Activated naive CD4-positive, alpha-beta T cell treated with anti-CD3 and anti-CD28 coated beads for 36 hours (primary cell): Measurements from ENCODE around the gene HIGD1A. TPM values are rescaled to one million over a fixed set of nuclear protein-coding genes. Genes with fewer than 3 reads are reported as not detected.
A peak's percentile ranks its signal among the peaks of the same experiment; 100 is the strongest.

Experiments
- CTCF ChIA-PET: fragments of 350-600 bp; sonication (Branson Sonifier 250); formaldehyde crosslinking; loops from one replicate; lab custom pipeline; 2021; ENCODE audit warnings: antibody characterized with exemption; lab: Charles Lee
- DNase-seq: peaks from one replicate; pipeline ENCODE4 v3.0.0-alpha.2; 2020
- H3K27ac Mint-ChIP-seq: one replicate; pipeline ENCODE4 v1.8.0; 2021; ENCODE audit warnings: mild to moderate bottlenecking, mixed read lengths
- H3K27me3 Mint-ChIP-seq: one replicate; pipeline ENCODE4 v1.8.0; 2021; ENCODE audit warnings: low read depth, mixed read lengths
- H3K36me3 Mint-ChIP-seq: one replicate; pipeline ENCODE4 v1.8.0; 2021; ENCODE audit warnings: low read depth, mixed read lengths
- H3K4me1 Mint-ChIP-seq: one replicate; pipeline ENCODE4 v1.8.0; 2021; ENCODE audit warnings: low read depth, mixed read lengths
- H3K4me3 Mint-ChIP-seq: one replicate; pipeline ENCODE4 v1.8.0; 2021; ENCODE audit warnings: mild to moderate bottlenecking, moderate library complexity, mixed read lengths
- H3K9me3 Mint-ChIP-seq: one replicate; pipeline ENCODE4 v1.8.0; 2021; ENCODE audit warnings: mixed read lengths
- intact Hi-C: fragments of 100-400 bp; cut with micrococcal nuclease; formaldehyde crosslinking; loops from one replicate; pipeline ENCODE4 v1.15.1; 2023
- total RNA-seq, 2 experiments: library from RNA; stranded (reverse); gene quantifications; one replicate each; pipeline ENCODE4 v1.2.3, GENCODE V29; 2021

HIGD1A gene
- total RNA-seq, 2 experiments from 2014 or later = 57.1 to 66.4 TPM

- intact Hi-C loops = loop anchor here (10.0 kb wide), 1 partner anchor 504 kb away; no protein-coding TSS in a partner anchor
- Mint-ChIP-seq H3K9me3 (no peaks in the 10 kb centered on the region), H3K27ac (no peak overlapping the region), H3K27me3 (no peaks in the 10 kb centered on the region), H3K36me3 (no peaks in the 10 kb centered on the region), H3K4me3 (no peak overlapping the region), H3K4me1 (peaks cover 28% of the 10 kb centered on the region)
- no peak for DNase-seq
- CTCF ChIA-PET = interaction anchor here (0.7 to 2.0 kb wide), 4 partner anchors 8 to 322 kb away, joined by 3 to 9 read pairs (median 5); no protein-coding TSS in a partner anchor
Measured at GRCh38 chr3:42749025-42749752, 55.1 kb downstream of the HIGD1A start.

- H3K27ac Mint-ChIP-seq = no peak overlapping the region
- H3K36me3 Mint-ChIP-seq = no peaks in the 10 kb centered on the region
- H3K4me3 Mint-ChIP-seq = no peak overlapping the region
- peaks cover 28% of the 10 kb centered on the region for H3K4me1 Mint-ChIP-seq
- H3K9me3 Mint-ChIP-seq = no peaks in the 10 kb centered on the region
- CTCF ChIA-PET = interaction anchor here (0.7 to 2.0 kb wide), 3 partner anchors 10 to 200 kb away, joined by 5 to 9 read pairs (median 6); no protein-coding TSS in a partner anchor
- DNase-seq = peak; percentile 27
- H3K27me3 Mint-ChIP-seq = no peaks in the 10 kb centered on the region
- intact Hi-C loops = loop anchor here (10.0 kb wide), 1 partner anchor 503 kb away; no protein-coding TSS in a partner anchor
Measured at GRCh38 chr3:42747581-42747980, 56.7 kb downstream of the HIGD1A start.

DNA sequence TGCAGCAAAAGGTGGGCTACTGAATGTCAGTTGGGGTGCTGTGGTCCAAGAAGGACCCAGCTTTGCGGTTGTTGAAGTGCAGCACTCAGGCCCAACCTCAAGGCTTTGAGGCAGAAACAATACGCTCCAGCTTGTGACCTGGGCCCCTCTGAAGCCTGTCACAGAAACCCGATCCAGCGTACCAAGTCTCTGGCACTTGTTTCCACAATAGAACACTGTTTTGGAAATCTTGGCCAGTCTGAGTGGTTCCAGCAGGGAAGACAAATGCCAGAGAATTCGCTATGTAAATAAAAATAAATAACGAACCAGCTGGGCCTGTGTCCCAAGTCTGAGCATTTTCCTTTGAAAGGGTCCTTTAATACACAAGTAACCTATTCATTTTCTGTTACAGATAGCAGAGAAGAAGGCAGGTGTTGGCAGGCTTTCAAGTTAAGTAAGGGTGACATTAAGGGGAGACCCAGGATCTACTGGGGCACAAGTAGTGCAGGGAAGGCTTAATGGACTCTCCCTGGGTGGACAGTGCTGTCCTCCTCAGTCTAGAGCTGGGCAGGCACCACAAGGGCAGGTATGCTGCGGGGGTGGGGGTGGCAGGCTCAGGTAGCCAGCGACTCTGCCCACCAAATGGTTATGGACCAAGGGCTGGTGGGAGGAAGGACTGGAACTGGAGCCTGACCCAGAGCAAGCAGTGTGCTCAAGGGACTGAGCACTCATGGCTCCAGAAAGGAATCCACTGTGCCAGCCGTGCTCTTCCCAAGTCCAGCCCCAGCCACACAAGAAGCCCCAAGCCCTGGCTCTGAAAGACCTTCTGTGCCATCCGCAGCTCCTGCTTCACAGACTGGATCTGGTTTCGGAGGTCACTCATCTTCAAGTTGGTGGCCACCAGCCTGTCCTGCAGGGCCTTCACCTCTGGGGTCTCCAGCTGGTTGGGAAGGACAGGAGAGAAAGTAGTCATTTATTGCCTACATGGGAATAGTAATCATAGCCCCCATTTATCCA is 57.5 kb downstream of the HIGD1A start:
- no peaks in the 10 kb centered on the region for H3K27me3 Mint-ChIP-seq
- CTCF ChIA-PET = interaction anchor here (0.9 to 4.6 kb wide), 5 partner anchors 11 to 199 kb away, joined by 3 to 24 read pairs (median 6); partner anchors contain the start of gene SEC22C
- no peaks in the 10 kb centered on the region for H3K9me3 Mint-ChIP-seq
- H3K27ac Mint-ChIP-seq = no peak overlapping the region
- H3K36me3 Mint-ChIP-seq = no peaks in the 10 kb centered on the region
- DNase-seq = no peak
- peaks cover 28% of the 10 kb centered on the region for H3K4me1 Mint-ChIP-seq
- intact Hi-C loops = loop anchor here (10.0 kb wide), 1 partner anchor 502 kb away; no protein-coding TSS in a partner anchor
- no peak overlapping the region for H3K4me3 Mint-ChIP-seq

- no peaks in the 10 kb centered on the region for H3K9me3 Mint-ChIP-seq
- no peak overlapping the region for H3K4me3 Mint-ChIP-seq
- CTCF ChIA-PET = interaction anchor here (0.6 to 4.6 kb wide), 13 partner anchors 9 to 276 kb away, joined by 3 to 24 read pairs (median 4); partner anchors contain the start of gene SEC22C
- H3K36me3 Mint-ChIP-seq = no peaks in the 10 kb centered on the region
- H3K27me3 Mint-ChIP-seq = no peaks in the 10 kb centered on the region
- intact Hi-C loops = loop anchor here (10.0 kb wide), 1 partner anchor 501 kb away; no protein-coding TSS in a partner anchor
- no peak overlapping the region for H3K27ac Mint-ChIP-seq
- no peak for DNase-seq
- H3K4me1 Mint-ChIP-seq = peaks cover 28% of the 10 kb centered on the region
Measured at GRCh38 chr3:42745776-42746454, 58.4 kb downstream of the HIGD1A start.

GRCh38 chr3:42745291-42745745 is 59.0 kb downstream of the HIGD1A start:
- CTCF ChIA-PET = interaction anchor here (0.6 to 4.6 kb wide), 14 partner anchors 10 to 277 kb away, joined by 3 to 24 read pairs (median 4); partner anchors contain the start of genes SEC22C and VIPR1
- intact Hi-C loops = loop anchor here (10.0 kb wide), 1 partner anchor 501 kb away; no protein-coding TSS in a partner anchor
- H3K4me3 Mint-ChIP-seq = no peak overlapping the region
- no peak overlapping the region for H3K27ac Mint-ChIP-seq
- DNase-seq = no peak
- H3K9me3 Mint-ChIP-seq = no peaks in the 10 kb centered on the region
- peaks cover 28% of the 10 kb centered on the region for H3K4me1 Mint-ChIP-seq
- no peaks in the 10 kb centered on the region for H3K36me3 Mint-ChIP-seq
- no peaks in the 10 kb centered on the region for H3K27me3 Mint-ChIP-seq

DNA sequence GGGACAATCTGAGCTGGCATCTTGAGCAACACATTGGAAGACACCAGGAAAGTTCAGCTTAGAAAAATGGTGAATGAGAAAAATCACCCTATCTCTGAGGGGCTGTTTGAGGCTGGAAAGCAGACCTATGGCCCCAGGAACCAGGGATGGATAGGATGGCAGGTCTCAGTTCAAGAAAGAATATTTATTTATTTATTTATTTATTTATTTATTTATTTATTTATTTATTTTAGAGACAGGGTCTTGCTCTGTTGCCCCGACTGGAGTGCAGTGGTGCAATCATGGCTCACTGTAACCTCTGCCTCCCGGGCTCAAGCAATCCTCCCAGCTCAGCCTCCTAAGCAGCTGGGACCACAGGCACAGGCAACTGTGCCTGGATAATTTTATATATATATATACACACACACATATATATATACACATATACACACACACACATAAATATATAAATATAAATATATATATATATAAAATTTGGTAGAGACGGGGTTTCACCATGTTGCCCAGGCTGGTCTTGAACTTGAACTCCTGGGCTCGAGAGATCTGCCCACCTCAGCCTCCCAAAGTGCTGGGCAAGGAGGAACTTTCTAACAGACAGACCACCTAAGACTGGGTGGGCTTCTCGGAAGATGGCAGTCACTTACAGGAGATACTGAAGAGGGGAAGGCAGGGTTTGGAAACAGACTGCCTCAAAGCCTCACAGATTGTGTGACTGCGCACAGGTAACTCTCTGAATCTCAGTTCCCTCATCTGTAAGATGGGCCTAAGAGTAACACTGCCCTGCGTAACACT is 60.9 kb downstream of the HIGD1A start:
- no peak overlapping the region for H3K27ac Mint-ChIP-seq
- no peak for DNase-seq
- no peaks in the 10 kb centered on the region for H3K36me3 Mint-ChIP-seq
- peaks cover 20% of the 10 kb centered on the region for H3K4me1 Mint-ChIP-seq
- H3K9me3 Mint-ChIP-seq = no peaks in the 10 kb centered on the region
- CTCF ChIA-PET = interaction anchor here (0.9 to 4.6 kb wide), 7 partner anchors 9 to 182 kb away, joined by 3 to 24 read pairs (median 3); partner anchors contain the start of gene SEC22C
- no peak overlapping the region for H3K4me3 Mint-ChIP-seq
- no peaks in the 10 kb centered on the region for H3K27me3 Mint-ChIP-seq
- intact Hi-C loops = loop anchor here (10.0 kb wide), 1 partner anchor 499 kb away; no protein-coding TSS in a partner anchor

DNA sequence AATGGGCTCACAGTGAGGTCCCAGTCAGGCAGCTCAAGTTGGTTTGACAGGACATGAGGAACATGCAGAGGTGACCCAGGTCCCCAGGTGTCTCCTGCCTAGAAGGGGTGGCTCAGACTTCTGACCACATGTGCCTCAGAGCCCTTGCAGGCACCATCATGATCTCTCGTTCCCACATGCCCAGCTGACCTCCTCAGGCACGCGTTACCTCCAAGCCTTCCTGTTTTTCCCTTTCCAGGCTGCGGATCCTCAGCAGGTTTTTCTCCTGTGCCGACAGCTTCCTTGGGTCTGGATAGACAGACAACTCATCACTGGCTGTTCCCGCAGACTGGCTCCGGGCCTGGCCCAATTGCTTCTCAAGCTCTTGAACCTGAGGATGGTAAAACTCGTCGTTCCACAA is 61.6 kb downstream of the HIGD1A start:
- Mint-ChIP-seq H3K36me3 (no peaks in the 10 kb centered on the region), H3K4me1 (peaks cover 13% of the 10 kb centered on the region), H3K27me3 (no peaks in the 10 kb centered on the region), H3K9me3 (no peaks in the 10 kb centered on the region), H3K4me3 (no peak overlapping the region), H3K27ac (no peak overlapping the region)
- intact Hi-C loops = loop anchor here (10.0 kb wide), 1 partner anchor 498 kb away; no protein-coding TSS in a partner anchor
- DNase-seq = no peak
- CTCF ChIA-PET = interaction anchor here (1.3 to 4.6 kb wide), 2 partner anchors 15 to 161 kb away, joined by 4 to 24 read pairs; partner anchors contain the start of gene SEC22C

GRCh38 chr3:42742259-42742658 is 62.0 kb downstream of the HIGD1A start:
- Mint-ChIP-seq H3K4me1 (peaks cover 9% of the 10 kb centered on the region), H3K9me3 (no peaks in the 10 kb centered on the region), H3K27me3 (no peaks in the 10 kb centered on the region), H3K4me3 (no peak overlapping the region), H3K36me3 (no peaks in the 10 kb centered on the region), H3K27ac (no peak overlapping the region)
- no peak for DNase-seq
- intact Hi-C loops = loop anchor here (10.0 kb wide), 1 partner anchor 497 kb away; no protein-coding TSS in a partner anchor
- CTCF ChIA-PET = interaction anchor here (1.1 to 4.6 kb wide), 3 partner anchors 14 to 170 kb away, joined by 3 to 24 read pairs (median 4); partner anchors contain the start of gene SEC22C

- H3K4me1 Mint-ChIP-seq = peaks cover 4% of the 10 kb centered on the region
- no peaks in the 10 kb centered on the region for H3K9me3 Mint-ChIP-seq
- no peaks in the 10 kb centered on the region for H3K36me3 Mint-ChIP-seq
- no peaks in the 10 kb centered on the region for H3K27me3 Mint-ChIP-seq
- H3K27ac Mint-ChIP-seq = no peak overlapping the region
- DNase-seq = no peak
- CTCF ChIA-PET = interaction anchor here (1.1 to 1.3 kb wide), 2 partner anchors 14 to 170 kb away, joined by 3 to 4 read pairs; no protein-coding TSS in a partner anchor
- intact Hi-C loops = loop anchor here (10.0 kb wide), 1 partner anchor 497 kb away; no protein-coding TSS in a partner anchor
- no peak overlapping the region for H3K4me3 Mint-ChIP-seq
Measured at GRCh38 chr3:42741796-42742195, 62.5 kb downstream of the HIGD1A start.

DNA sequence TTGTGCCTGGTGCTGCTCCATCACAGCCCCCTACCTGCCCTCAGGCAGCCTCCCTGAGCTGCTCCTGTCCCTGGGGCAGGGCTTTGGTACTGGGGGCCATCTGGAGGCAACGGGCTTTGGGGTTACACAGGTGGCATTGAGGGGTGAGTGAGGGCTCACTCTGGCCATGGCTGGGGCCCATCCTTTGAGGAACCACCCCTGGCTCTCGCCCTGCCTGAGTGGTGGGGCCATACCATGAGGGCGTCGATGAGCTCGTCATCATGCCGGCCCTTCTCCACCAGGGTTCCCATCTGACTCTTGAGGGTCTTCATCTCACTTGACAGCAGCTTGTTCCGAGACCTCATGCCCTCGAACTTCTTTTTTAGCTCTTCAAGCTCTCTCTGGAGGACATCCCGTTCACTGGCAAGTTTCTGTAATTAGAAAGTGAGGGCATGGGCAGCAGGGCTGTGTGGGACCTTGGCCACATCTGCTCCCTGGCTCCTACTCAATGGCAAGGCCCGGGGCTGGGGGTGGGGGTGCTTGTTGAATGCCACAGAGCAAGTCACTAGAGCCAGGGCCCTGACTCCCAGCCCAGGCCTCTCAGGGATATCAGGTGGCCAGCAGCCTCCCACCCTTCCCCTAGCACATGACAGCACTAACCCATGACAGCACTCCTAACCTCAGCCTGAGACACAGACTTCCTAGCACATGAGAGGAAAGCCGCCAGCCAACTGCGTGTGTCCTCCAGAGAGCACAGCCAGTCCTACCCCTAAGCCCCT is 64.7 kb downstream of the HIGD1A start:
- no peaks in the 10 kb centered on the region for H3K27me3 Mint-ChIP-seq
- intact Hi-C loops = loop anchor here (10.0 kb wide), 1 partner anchor 495 kb away; no protein-coding TSS in a partner anchor
- H3K36me3 Mint-ChIP-seq = no peaks in the 10 kb centered on the region
- peaks cover 2% of the 10 kb centered on the region for H3K4me1 Mint-ChIP-seq
- H3K27ac Mint-ChIP-seq = peak overlapping the region; percentile 56
- no peak for DNase-seq
- CTCF ChIA-PET = no interaction called here
- no peak overlapping the region for H3K4me3 Mint-ChIP-seq
- H3K9me3 Mint-ChIP-seq = no peaks in the 10 kb centered on the region
